Stomach (tissue), 9 donors: ENCODE results near the gene ADAMTS15. TPM values are rescaled to one million over a fixed set of nuclear protein-coding genes. Genes with fewer than 3 reads are reported as not detected.

ENCODE experiments used
- DNase-seq, 2 donors: peaks; one replicate each; pipeline versions ENCODE4 v3.0.0 to v3.0.0-alpha.2; 2013 to 2019
- H3K27ac ChIP-seq, 5 donors: fragments of 200-600 bp in 4 of 5; sonication (generic) in 4 of 5; one replicate each; pipeline ENCODE4 v1.5.1; 2013 to 2019; ENCODE audit warnings: mild to moderate bottlenecking in 1 of 5, moderate library complexity in 1 of 5
- H3K27me3 ChIP-seq, 3 donors: fragments of 200-600 bp; sonication (generic); one replicate each; pipeline ENCODE4 v1.5.1; 2017 to 2019; ENCODE audit warnings: mixed run types in 1 of 3
- H3K36me3 ChIP-seq, 4 donors: fragments of 200-600 bp; sonication (generic); 1 replicate in 3 of 4; 2 replicates in 1 of 4; pipeline ENCODE4 v1.5.1; 2016 to 2019
- H3K4me1 ChIP-seq, 4 donors: fragments of 200-600 bp; sonication (generic); one replicate each; pipeline ENCODE4 v1.5.1; 2016 to 2019
- H3K4me3 ChIP-seq, 4 donors: fragments of 200-600 bp; sonication (generic) in 3 of 4; one replicate each; pipeline ENCODE4 v1.5.1; 2016 to 2019; ENCODE audit warnings: mild to moderate bottlenecking in 1 of 4
- H3K9me3 ChIP-seq, 4 donors: fragments of 200-600 bp; sonication (generic); one replicate each; pipeline ENCODE4 v1.5.1; 2016 to 2019
- CTCF ChIP-seq, 7 experiments: fragments of 450-650 bp in 4 of 7; fragments of 200-600 bp in 3 of 7; sonication (generic) in 3 of 7; IDR thresholded peaks; one replicate each; pipeline ENCODE4 v1.5.1; 2016 to 2019; ENCODE audit warnings: antibody characterized with exemption in 7 of 7, control low read depth in 2 of 7, mild to moderate bottlenecking in 1 of 7
- EP300 ChIP-seq: sonication (generic); formaldehyde crosslinking; IDR thresholded peaks from one replicate; pipeline ENCODE4 v1.6.1; 2017; ENCODE audit warnings: antibody characterized with exemption
- POLR2A ChIP-seq, 4 donors: fragments of 450-650 bp; IDR thresholded peaks; one replicate each; pipeline ENCODE4 v1.6.1; 2016; ENCODE audit warnings: antibody characterized with exemption in 4 of 4, control low read depth in 2 of 4, mild to moderate bottlenecking in 1 of 4, moderate library complexity in 1 of 4
- POLR2AphosphoS5 ChIP-seq, 3 donors: sonication (generic); formaldehyde crosslinking; IDR thresholded peaks; one replicate each; pipeline ENCODE4 v1.6.1; 2016; ENCODE audit warnings: antibody characterized with exemption in 3 of 3
- WGBS, 5 donors: extraction: QIAGEN DNeasy Blood & Tissue Kit in 3 of 5; methylation state at CpG; one replicate each; pipeline versions ENCODE4 v1.1.5 to v1.1.7; 2013 to 2018; 5-methylcytosine and 5-hydroxymethylcytosine counted together
- intact Hi-C: fragments of 100-400 bp; cut with DNase I; formaldehyde crosslinking; loops from one replicate; pipeline ENCODE4 v1.15.1; 2023; ENCODE audit warnings: low total_unique reads
- polyA plus RNA-seq, 3 donors: library from polyadenylated mRNA; stranded (reverse); fragments of 200-250 nt; gene quantifications; one replicate each; pipeline ENCODE4 v1.2.3, GENCODE V29; 2013
- total RNA-seq, 5 donors: library from RNA; depleted of rRNA; stranded (reverse); fragments of >200 nt; gene quantifications; one replicate each; pipeline versions ENCODE4 v1.1.0 to v1.2.3, GENCODE V29; 2014 to 2016
- donor health status: healthy with polysubstance abuse.
- donor health status: Bipolar disorder and iron deficiency.
- donor health status: healthy.

ADAMTS15 gene
- total and polyA plus RNA-seq, 8 donors, result 1.4 to 23.5 (median 2.4) TPM

GRCh38 chr11:130415731-130416529, 32.5 kb upstream of the ADAMTS15 start:
- Histone ChIP-seq H3K4me1 (peaks cover 9 to 27% (median 18%) of the 10 kb centered on the region in 4 donors), H3K4me3 (no peak overlapping the region), H3K36me3 (peaks cover 0 to 11% (median 2%) of the 10 kb centered on the region in 4 donors), H3K27me3 (peaks cover 0 to 21% (median 4%) of the 10 kb centered on the region in 3 donors), H3K27ac (peak overlapping the region in 1 of 5 donors; percentile 34), H3K9me3 (no peaks in the 10 kb centered on the region)
- intact Hi-C loops, result no loop called here
- no peak for DNase-seq
- no peak for TF ChIP-seq CTCF (IDR thresholded peaks at IDR 0.05)
- no peak for TF ChIP-seq EP300
- TF ChIP-seq POLR2A (IDR thresholded peaks at IDR 0.05), result no peak
- TF ChIP-seq POLR2AphosphoS5 (IDR thresholded peaks at IDR 0.05), result no peak
- WGBS, 5 donors, result 82 to 87% (median 84%) methylated on average over 29 to 37 of the region's 37 CpGs

- H3K9me3 ChIP-seq, result no peaks in the 10 kb centered on the region
- peaks cover 0 to 21% (median 4%) of the 10 kb centered on the region in 3 donors for H3K27me3 ChIP-seq
- 70 to 79% (median 72%) methylated on average over 12 of the region's 12 CpGs for WGBS, 5 donors
- intact Hi-C loops, result no loop called here
- peaks cover 13 to 33% (median 23%) of the 10 kb centered on the region in 4 donors for H3K4me1 ChIP-seq
- H3K4me3 ChIP-seq, result no peak overlapping the region
- TF ChIP-seq POLR2AphosphoS5 (IDR thresholded peaks at IDR 0.05), result no peak
- TF ChIP-seq EP300, result no peak
- no peak for TF ChIP-seq POLR2A (IDR thresholded peaks at IDR 0.05)
- no peak for TF ChIP-seq CTCF (IDR thresholded peaks at IDR 0.05)
- DNase-seq, result no peak
- H3K27ac ChIP-seq, result peak overlapping the region in 1 of 5 donors; percentile 34
- peaks cover 0 to 11% (median 2%) of the 10 kb centered on the region in 4 donors for H3K36me3 ChIP-seq
Observed at GRCh38 chr11:130416530-130416882, 31.9 kb upstream of the ADAMTS15 start.

- 86 to 93% (median 91%) methylated on average over 11 of the region's 11 CpGs for WGBS, 5 donors
- no peaks in the 10 kb centered on the region for H3K9me3 ChIP-seq
- no peak overlapping the region for H3K4me3 ChIP-seq
- intact Hi-C loops, result no loop called here
- no peak overlapping the region for H3K27ac ChIP-seq
- H3K4me1 ChIP-seq, result peaks cover 14 to 35% (median 23%) of the 10 kb centered on the region in 4 donors
- peaks cover 0 to 21% (median 4%) of the 10 kb centered on the region in 3 donors for H3K27me3 ChIP-seq
- H3K36me3 ChIP-seq, result peaks cover 0 to 11% (median 0%) of the 10 kb centered on the region in 4 donors
- no peak for TF ChIP-seq POLR2A (IDR thresholded peaks at IDR 0.05)
- no peak for TF ChIP-seq EP300
- TF ChIP-seq POLR2AphosphoS5 (IDR thresholded peaks at IDR 0.05), result no peak
- TF ChIP-seq CTCF (IDR thresholded peaks at IDR 0.05), result no peak
- DNase-seq, result no peak
Observed at GRCh38 chr11:130416906-130417305, 31.5 kb upstream of the ADAMTS15 start.

- Histone ChIP-seq H3K4me3 (no peak overlapping the region), H3K36me3 (peaks cover 0 to 11% (median 0%) of the 10 kb centered on the region in 4 donors), H3K27me3 (peaks cover 0 to 27% (median 4%) of the 10 kb centered on the region in 3 donors), H3K27ac (peak overlapping the region in 4 of 5 donors; percentile 32 to 90 (median 46)), H3K9me3 (no peaks in the 10 kb centered on the region), H3K4me1 (peaks cover 14 to 35% (median 23%) of the 10 kb centered on the region in 4 donors)
- 89 to 98% (median 93%) methylated on average over 2 to 5 of the region's 5 CpGs for WGBS, 5 donors
- no peak for TF ChIP-seq EP300
- TF ChIP-seq POLR2A (IDR thresholded peaks at IDR 0.05), result no peak
- no peak for TF ChIP-seq POLR2AphosphoS5 (IDR thresholded peaks at IDR 0.05)
- no peak for TF ChIP-seq CTCF (IDR thresholded peaks at IDR 0.05)
- no peak for DNase-seq
- intact Hi-C loops, result no loop called here
Observed at GRCh38 chr11:130418210-130418609, 30.2 kb upstream of the ADAMTS15 start.
